NCI-H446 treated with DMSO at 0.1 percent for 48 hours (cell line): ENCODE data around the gene MCCD1.
A peak's percentile ranks its signal among the peaks of the same experiment; 100 is the strongest.
"Not testable (repeated sequence)": the region's sequence is repeated elsewhere in the genome, so short reads cannot be mapped to it uniquely, and the experiment has no call there.

ENCODE experiments used
- DNase-seq: peaks from one replicate; lab custom pipeline; 2025; lab: John Stamatoyannopoulos, UW

The MCCD1 gene

GRCh38 chr6:31543639-31544038 lies 14.9 kb downstream of the MCCD1 start:
- DNase-seq: no peak

- DNase-seq: no peak
These were observed 15.9 kb downstream of the MCCD1 start for GRCh38 chr6:31544676-31545075.

- no peak for DNase-seq
These were observed 16.5 kb downstream of the MCCD1 start for GRCh38 chr6:31545291-31545690.

GRCh38 chr6:31546339-31546957 lies 17.7 kb downstream of the MCCD1 start, which contains the start of gene ATP6V1G2:
Gene ATP6V1G2 (minus strand): TSS chr6:31546608. CDS start chr6:31546559, 49 bp downstream.
- peak; percentile 96 for DNase-seq

GRCh38 chr6:31546958-31547726 lies 18.4 kb downstream of the MCCD1 start, which contains the start of gene NFKBIL1:
Gene NFKBIL1 (plus strand): TSS chr6:31547608. CDS start chr6:31547695, 87 bp downstream.
- peak; percentile 98 for DNase-seq

GRCh38 chr6:31547727-31548543 lies 19.2 kb downstream of the MCCD1 start:
- DNase-seq: no peak

- DNase-seq: no peak
These were observed 19.7 kb downstream of the MCCD1 start for GRCh38 chr6:31548544-31548873.

GRCh38 chr6:31551371-31551770 lies 22.6 kb downstream of the MCCD1 start:
- not testable (repeated sequence) for DNase-seq

GRCh38 chr6:31556307-31556706 lies 27.5 kb downstream of the MCCD1 start:
- DNase-seq: no peak

- no peak for DNase-seq
These were observed 28.9 kb downstream of the MCCD1 start for GRCh38 chr6:31557443-31558317.

GRCh38 chr6:31558318-31558625 lies 29.5 kb downstream of the MCCD1 start:
- no peak for DNase-seq

- DNase-seq: no peak
These were observed 30.1 kb downstream of the MCCD1 start for GRCh38 chr6:31558631-31559500.

GRCh38 chr6:31559606-31559957 lies 30.8 kb downstream of the MCCD1 start:
- DNase-seq: no peak

- no peak for DNase-seq
These were observed 31.4 kb downstream of the MCCD1 start for GRCh38 chr6:31559958-31560696.

- DNase-seq: no peak
These were observed 31.9 kb downstream of the MCCD1 start for GRCh38 chr6:31560697-31561058.

GRCh38 chr6:31567531-31568370 lies 39.0 kb downstream of the MCCD1 start:
- no peak for DNase-seq

GRCh38 chr6:31568537-31568961 lies 39.8 kb downstream of the MCCD1 start:
- no peak for DNase-seq

- no peak for DNase-seq
These were observed 41.2 kb downstream of the MCCD1 start for GRCh38 chr6:31569861-31570536.
